GM21737 (cell line): ENCODE results near the gene LSR.

ENCODE experiments used
- ATAC-seq: cut with Tn5 transposase; IDR thresholded peaks from one replicate; pipeline ENCODE4 v1.9.1; 2021; ENCODE audit warnings: mild to moderate bottlenecking, moderate library complexity; ENCODE audit not compliant: unreplicated experiment

Gene LSR

DNA sequence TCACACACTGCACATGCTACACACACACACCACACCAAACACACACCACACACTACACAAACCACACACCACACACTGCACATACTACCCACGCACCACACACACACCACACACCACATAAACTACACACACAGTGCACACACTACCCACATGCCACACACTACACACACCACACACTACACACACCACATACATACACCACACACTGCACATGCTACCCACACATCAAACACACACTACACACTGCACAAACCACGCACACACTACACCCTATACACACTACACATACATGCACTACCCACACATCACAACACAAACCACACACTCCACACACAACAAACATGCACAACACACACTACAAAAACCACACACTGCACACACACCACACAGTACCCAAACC is 49.1 kb downstream of the LSR start:
- no peak for ATAC-seq

DNA sequence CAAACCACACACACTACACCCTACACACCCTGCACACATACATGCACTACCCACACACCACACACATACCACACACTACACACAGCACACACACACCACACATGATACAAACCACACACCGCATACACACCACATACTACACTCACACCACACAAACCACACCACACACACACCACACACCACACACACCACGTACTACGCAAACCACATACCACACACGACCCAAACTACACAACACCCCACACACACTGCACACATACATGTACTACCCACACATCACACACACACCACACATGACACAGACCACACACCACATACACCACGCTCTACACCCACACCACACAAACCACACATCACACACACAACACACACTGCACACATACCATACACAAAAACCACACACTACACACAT is 49.8 kb downstream of the LSR start:
- ATAC-seq: no peak

DNA sequence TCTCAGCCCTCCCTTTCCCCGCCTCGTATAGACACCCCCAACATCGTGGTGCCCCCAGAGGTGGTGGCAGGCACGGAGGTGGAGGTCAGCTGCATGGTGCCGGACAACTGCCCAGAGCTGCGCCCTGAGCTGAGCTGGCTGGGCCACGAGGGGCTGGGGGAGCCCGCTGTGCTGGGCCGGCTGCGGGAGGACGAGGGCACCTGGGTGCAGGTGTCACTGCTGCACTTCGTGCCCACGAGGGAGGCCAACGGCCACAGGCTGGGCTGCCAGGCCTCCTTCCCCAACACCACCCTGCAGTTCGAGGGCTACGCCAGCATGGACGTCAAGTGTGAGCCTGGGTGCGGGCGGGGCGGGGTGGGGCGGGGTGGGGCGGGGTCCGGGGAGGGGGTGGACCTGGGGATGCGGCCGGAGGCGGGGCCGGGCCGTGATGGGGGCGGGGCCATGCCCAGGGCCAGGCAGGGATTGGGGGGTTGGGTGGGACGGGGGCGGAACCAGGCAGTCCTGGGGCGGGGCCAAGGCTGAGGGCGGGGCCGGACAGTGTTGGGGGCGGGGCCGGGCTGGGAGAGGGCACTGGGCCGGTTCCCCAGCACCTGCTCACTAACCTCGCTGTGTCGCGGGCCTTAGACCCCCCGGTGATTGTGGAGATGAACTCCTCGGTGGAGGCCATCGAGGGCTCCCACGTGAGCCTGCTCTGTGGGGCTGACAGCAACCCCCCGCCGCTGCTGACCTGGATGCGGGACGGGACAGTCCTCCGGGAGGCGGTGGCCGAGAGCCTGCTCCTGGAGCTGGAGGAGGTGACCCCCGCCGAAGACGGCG is 50.9 kb downstream of the LSR start:
- no peak for ATAC-seq

DNA sequence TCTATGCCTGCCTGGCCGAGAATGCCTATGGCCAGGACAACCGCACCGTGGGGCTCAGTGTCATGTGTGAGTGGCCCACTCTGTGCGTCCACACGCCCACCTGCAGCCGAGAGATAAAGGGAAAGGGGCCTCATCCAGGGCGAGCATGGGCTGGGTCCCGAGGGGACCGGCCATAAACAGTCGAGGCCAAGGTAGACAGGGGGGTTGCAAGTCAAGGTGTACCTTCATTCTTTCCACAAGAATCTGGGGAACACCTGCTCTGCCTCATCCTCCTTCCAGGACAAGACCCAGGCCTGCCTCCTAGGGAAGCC is 51.5 kb downstream of the LSR start:
- ATAC-seq: no peak

DNA sequence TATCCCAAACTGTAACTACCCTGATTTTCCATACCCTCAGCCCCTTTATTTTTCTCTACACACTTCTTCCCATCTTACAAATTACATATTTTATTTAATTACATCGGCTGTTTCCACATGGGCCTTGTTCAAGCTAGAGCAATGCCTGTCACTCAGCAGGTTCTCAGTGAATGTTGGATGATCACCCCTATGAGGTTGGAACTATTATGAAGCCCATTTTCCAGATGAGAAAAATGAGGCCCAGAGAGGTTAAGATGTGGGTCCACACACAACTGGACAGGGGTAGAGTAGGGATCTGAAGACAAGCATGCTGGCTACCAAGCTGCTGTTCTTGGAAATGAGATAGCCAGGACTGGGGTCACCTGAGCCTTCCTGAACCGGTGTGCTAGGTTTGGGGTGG is 53.2 kb downstream of the LSR start:
- ATAC-seq: no peak

DNA sequence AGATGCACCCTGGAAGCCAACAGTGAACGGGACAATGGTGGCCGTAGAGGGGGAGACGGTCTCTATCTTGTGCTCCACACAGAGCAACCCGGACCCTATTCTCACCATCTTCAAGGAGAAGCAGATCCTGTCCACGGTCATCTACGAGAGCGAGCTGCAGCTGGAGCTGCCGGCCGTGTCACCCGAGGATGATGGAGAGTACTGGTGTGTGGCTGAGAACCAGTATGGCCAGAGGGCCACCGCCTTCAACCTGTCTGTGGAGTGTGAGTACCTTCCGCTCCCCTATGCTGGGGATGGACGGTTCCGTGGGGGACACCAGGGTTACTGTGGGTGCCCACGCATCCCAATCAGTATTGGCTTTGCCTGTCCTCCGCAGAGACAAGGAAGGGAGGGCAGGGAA is 53.6 kb downstream of the LSR start:
- no peak for ATAC-seq

DNA sequence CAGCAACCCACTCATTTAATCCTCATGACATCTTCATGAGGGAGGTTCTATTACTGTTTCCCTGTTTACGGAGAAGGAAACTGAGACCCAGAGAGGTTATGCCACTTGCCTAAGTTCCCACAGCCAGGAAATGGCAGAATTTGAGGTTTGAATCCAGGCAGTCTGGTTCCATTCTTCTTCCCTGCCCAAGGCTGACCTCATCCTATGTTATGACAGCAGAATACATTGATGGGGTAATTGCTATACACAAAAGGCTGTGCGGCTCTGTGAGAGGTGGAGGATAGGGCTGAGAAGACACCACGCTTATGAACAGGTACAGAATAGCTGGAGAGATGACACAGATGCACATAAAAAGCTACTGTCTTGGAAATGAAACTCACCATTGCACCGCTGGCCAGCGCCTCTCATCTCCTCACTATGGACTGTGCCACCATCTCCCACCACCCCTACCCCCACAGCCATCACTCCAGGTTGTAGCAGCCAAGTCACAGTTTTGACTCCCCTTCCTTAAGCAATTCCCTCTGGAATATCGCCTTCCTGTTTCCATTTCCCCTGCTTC is 54.6 kb downstream of the LSR start:
- no peak for ATAC-seq

DNA sequence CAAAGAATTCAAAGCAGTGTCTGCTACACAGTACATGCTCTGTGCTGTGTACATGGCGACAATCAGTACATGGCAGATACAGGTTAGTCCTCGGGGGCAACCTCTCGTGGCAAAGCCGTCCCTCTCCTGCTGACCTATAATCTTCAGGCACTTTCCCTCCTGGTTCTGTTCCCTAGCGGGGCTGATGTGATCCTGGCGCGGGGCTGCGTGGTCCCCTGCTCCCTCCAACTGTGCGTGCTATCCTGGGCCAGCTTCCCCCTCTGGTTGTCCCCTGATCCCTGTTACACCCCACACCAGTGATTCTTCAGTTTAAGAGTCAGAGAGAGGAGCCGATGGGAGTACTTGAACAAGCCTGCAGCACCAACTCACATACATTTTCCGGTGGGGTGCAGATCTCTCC is 55.2 kb downstream of the LSR start:
- no peak for ATAC-seq

DNA sequence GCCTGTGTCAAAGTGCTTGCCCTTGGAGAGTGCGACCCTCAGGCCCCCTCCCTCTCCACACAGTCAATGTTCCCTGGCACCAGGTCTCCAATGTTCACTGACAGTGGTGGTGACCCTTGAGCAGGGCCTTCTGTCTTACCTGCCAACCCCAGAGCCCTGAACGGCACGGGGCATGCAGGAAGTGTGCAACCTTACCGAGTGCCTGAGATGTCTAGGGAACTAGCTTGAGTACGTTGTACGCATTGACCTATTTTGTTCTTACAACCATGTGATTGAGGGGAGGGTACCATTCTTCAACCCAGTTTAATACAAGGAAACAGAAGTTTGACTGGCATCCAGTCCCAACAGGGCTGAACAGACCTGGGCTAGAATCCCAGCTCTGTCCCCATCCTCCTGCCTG is 56.4 kb downstream of the LSR start:
- no peak for ATAC-seq

DNA sequence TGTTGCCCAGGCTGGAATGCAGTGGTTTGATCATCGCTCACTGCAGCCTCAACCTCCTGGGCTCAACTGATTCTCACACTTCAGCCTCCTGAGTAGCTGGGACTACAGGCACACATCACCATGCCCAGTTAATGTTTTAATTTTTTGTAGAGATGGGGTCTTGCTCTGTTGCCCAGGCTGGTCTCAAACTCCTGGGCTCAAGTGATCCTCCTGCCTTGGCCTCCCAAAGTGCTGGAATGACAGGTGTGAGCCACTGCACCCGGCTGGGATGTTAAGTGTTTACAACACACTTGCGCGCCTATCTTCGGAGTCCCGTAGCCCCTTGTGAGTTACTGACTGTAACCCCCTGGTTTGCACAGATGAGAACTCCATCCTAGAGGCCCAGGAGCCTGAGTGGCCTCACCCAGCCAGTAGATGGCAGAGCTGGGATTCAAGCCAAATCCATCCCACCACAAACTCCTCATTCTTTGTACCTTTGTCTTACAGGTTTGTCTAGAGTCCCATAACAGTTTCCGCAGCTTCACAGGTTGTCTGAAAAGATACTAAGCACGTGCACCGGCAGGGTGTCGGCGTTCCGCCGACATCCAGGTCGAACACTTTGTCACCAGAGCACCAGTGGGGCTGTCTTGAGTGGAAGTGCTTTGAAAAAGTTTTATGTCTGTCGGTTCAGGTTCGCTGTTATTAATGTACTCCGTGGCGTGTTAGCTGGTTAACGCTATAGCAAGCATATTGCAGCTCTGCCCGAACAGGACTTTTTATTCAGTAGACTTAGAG is 57.9 kb downstream of the LSR start:
- ATAC-seq: no peak

DNA sequence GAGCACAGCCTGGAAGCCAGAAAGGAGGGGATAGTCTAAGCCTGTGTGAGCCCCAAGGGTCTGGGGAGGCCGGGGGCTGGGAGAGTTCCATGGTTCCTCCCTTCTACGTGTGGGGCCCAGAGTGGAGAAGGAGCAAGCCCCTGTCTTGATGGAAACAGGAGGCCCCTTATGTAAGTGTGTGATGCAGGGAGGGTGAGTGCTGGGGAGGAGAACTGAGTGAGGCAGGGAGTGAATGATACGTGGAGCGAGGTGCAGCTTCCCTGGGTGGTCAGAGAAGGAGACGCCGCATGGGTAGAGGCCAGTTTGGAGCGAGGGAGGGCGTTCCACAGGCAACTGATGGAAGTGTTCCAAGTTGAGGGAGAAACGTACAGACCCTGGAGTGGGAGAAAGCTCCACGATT is 59.1 kb downstream of the LSR start:
- ATAC-seq: no peak

DNA sequence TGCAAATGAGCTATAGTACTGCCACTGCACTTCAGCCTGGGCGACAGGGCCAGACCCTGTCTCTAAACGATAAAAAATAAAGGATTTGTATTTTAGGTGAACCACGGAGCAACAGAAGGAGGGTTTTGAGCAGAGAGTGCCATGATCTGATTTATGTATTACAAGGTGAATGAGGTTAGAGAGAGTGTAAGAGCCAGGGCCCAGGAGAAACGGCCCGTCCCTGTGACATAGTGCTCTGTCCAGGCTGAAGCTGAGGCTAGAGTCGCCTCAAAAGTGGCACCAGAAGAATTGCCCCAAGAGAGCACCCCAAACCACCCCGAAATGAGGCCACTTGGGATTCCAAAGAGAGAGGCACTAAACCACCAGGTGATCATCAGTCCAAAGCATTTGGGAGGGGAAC is 60.1 kb downstream of the LSR start:
- no peak for ATAC-seq

DNA sequence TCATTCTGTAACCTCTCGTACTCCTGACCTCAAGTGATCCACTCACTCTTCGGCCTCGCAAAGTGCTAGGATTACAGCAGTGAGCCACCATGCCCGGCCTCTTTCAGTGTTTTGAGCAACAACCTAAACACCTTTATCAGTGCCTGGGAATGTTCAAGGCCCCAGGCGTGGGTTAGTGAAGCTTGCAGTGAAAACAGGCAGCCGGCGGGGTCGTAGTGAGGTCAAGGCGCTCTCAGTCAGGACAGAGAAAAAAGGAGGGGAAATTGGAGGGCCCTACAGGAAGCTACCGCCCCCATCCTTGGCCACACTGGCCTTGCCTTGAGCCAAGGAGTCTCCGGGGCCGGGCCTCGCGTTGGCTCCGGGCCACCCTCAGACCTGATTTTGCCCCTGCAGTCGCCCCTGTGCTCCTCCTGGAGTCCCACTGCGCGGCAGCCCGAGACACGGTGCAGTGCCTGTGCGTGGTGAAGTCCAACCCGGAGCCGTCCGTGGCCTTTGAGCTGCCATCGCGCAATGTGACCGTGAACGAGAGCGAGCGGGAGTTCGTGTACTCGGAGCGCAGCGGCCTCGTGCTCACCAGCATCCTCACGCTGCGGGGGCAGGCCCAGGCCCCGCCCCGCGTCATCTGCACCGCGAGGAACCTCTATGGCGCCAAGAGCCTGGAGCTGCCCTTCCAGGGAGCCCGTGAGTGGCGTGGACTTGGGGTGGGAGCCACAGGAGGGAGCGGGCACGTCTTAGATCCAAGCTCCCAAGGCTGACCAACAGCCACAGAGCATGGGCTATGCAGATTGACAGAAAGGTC is 60.9 kb downstream of the LSR start:
- no peak for ATAC-seq

DNA sequence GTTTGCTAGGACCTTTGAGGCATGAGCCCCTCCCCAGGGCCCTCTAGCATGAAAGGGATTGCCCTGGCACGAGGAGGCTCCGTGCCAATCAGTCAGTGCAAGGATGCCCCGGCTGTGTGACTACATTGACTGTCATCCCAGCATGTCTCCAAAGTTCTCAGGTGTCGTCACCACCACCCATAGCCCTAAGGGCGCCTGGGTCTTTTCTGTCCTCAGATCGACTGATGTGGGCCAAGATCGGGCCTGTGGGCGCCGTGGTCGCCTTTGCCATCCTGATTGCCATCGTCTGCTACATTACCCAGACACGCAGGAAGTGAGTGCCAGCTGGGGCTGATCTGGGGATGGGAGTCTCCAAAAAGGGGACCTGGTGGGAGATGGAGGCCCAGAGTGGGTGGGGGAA is 61.5 kb downstream of the LSR start:
- ATAC-seq: no peak

DNA sequence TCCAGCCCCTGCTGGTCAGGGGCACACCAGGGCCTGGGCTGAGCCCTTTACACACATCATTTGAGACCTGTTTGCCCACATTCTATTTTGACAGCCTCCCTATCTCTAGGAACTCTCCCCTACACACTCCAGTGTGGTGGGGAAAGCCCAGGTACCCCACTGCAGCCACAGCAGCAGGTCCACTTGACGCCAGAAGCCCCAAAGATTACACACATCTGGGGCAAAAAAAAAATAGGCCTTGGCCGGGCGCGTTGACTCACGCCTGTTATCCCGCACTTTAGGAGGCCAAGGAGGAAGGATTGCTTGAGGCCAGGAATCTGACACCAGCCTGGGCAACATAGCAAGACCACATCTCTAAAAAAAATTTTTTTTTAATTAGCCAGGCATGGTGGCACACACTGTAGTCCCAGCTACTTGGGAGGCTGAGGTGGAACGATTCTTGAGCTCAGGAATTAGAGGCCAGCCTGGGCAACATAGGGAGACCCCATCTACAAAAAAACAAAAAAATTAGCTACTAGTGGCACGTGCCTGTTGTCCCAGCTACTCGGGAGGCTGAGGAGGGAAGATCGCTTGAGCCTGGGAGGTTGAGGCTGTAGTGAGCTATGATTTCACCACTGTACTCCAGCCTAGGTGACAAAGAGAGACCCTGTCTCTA is 62.1 kb downstream of the LSR start:
- ATAC-seq: no peak

DNA sequence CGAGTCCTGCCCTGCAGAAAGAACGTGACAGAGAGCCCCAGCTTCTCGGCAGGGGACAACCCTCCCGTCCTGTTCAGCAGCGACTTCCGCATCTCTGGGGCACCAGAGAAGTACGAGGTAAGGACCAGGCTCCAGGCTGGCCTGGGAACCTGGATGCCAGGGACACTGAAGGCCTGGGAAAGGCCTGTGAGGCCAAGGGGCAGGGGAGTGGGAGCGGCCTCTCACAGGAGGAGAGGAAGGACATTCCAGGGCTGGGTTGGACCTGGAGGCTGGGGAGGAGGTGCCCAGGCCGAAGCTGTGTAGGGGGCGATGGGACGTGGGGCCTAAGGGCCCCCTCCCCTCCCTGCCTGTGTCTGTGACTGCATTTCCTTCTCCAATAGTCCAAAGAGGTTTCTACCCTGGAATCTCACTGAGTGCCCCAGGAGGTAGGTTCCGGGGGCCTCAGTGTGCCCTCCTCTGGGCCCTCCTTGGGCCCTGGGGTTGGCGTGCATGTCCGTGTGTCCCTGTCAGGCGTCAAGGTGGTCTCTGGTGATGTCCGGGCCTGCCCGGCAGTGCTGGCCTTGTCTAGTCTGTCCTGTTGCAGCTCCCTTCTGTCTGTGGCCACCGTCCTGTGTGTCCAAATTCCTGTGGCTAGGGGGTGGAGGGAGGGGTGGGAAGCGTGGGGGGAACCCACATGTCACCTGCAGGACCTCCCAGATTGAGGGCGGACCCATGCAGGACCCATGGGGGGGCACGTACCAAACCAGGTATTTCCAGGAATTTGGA is 63.3 kb downstream of the LSR start:
- ATAC-seq: no peak

DNA sequence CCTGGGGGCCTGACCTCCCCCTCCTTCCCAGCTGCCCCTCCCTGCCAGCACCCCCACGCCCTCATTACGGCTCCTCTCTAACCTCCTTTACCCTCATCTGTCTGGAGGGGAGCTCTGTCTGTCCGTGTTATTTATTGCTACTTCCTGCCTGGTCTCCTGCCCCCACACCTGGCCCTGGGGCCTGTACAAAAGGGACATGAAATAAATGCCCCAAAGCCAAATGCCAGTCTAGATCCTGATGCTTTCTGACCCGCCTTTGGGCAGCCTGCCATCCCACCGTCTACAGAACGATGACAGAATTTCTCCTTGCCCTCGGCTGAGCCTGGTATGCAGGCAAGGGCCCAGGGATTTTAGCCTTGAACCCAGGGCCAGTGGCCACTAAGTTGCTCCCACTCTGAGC is 64.8 kb downstream of the LSR start:
- no peak for ATAC-seq

DNA sequence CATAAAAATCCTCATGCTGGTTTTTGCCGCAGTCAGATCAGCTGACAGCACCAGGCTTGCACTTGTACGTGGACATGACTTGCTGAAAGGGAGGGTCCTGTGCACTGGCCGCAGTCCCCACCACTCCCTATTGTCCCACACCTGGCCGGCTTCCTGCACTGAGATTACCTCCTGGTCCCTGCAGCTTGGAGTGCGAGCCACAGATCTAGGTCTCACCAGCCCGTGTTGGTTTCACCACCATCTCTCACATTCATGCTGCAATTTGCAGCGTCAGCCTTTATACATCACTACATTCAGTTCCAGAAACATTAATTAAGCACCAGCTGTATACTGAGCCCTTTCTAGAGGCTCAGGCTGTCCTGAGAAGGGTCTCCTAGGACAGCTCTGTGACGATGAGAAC is 65.2 kb downstream of the LSR start:
- ATAC-seq: no peak

DNA sequence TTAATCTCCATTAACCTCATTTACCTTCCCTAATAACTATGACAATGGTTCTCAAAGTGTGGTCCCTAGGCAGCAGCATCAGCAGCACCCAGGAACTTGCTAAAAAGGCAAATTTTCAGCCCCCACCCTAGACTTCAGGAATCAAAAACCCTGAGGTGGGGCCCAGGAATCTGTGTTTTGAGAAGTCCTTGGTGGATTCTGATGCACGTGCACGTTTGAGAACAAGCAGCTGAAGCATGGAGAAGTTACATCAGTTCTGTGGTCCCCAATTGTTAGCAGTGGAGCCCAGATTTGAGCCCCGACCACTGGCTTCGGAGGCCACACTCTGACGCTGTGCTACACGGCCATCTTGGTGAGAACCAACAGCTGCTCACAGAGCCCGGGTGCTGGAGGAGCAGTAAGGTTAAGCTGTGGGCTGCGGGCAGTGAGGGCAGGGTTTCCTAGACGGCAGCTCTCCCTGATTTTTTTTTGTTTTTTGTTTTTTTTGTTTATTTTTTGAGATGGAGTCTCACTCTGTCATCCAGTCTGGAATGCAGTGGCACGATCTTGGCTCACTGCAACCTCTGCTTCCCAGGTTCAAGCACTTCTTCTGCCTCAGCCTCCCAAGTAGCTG is 66.2 kb downstream of the LSR start:
- ATAC-seq: no peak

DNA sequence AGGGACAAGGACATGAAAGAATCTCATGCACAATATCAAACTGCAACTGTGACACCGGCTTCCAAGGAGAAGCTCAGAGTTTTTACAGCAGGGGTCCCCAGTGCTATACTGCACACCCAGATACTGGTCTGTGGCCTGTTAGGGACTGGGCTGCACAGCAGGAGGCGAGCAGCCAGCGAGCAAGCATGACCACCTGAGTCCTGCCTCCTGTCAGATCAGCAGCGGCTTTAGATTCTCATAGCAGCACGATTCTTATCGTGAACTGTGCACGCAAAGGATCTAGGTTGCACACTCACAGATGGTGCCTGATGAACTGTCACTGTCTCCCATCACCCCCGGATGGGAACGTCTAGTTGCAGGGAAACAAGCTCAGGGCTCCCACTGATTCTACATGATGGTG is 67.1 kb downstream of the LSR start:
- no peak for ATAC-seq
